ENCODE results near the gene PDZRN4.

GRCh38 chr12:41436076-41436475 lies 248.0 kb downstream of the PDZRN4 start:
- TF ChIP-seq CTCF (IDR thresholded peaks at IDR 0.05) (no peak), POLR2A (IDR thresholded peaks at IDR 0.05) (no peak)
